Smooth muscle cell (in vitro differentiated cells): ENCODE data around the gene DDX28. TPM values are rescaled to one million over a fixed set of nuclear protein-coding genes. Genes with fewer than 3 reads are reported as not detected.
"Not testable (repeated sequence)": the region's sequence is repeated elsewhere in the genome, so short reads cannot be mapped to it uniquely, and the experiment has no call there.

Source experiments
- DNase-seq: peaks from one replicate; lab custom pipeline; 2025; ENCODE audit not compliant: unreplicated experiment; lab: John Stamatoyannopoulos, UW
- H2AFZ ChIP-seq: fragments of 200-600 bp; sonication (generic); 2 replicates; pipeline ENCODE4 v1.6.0; 2016; ENCODE audit warnings: antibody characterized with exemption, low read depth, mild to moderate bottlenecking
- H3F3A ChIP-seq: fragments of 200-600 bp; sonication (generic); 2 replicates; pipeline ENCODE4 v1.6.0; 2017; ENCODE audit warnings: antibody characterized with exemption, low read depth
- H3K27ac ChIP-seq: fragments of 200-600 bp; sonication (generic); 2 replicates; pipeline ENCODE4 v1.5.1; 2016; ENCODE audit warnings: low read depth, mild to moderate bottlenecking
- H3K27me3 ChIP-seq: fragments of 200-600 bp; sonication (generic); 2 replicates; pipeline ENCODE4 v1.6.1; 2016; ENCODE audit warnings: low read depth, mild to moderate bottlenecking
- H3K36me3 ChIP-seq: fragments of 200-600 bp; sonication (generic); 2 replicates; pipeline ENCODE4 v1.5.1; 2016; ENCODE audit warnings: low read depth
- H3K4me1 ChIP-seq: fragments of 200-600 bp; sonication (generic); 2 replicates; pipeline ENCODE4 v1.5.1; 2016; ENCODE audit warnings: low read depth
- H3K4me2 ChIP-seq: fragments of 200-600 bp; sonication (generic); 2 replicates; pipeline ENCODE4 v1.6.0; 2016; ENCODE audit warnings: mild to moderate bottlenecking
- H3K4me3 ChIP-seq: fragments of 200-600 bp; sonication (generic); 2 replicates; pipeline ENCODE4 v1.5.1; 2016; ENCODE audit warnings: mild to moderate bottlenecking
- H3K79me2 ChIP-seq: fragments of 200-600 bp; sonication (generic); 2 replicates; pipeline ENCODE4 v1.6.0; 2016; ENCODE audit warnings: low read depth, mild to moderate bottlenecking
- H3K9ac ChIP-seq: fragments of 200-600 bp; sonication (generic); 2 replicates; pipeline ENCODE4 v1.6.0; 2016; ENCODE audit warnings: low read depth
- H3K9me3 ChIP-seq: fragments of 200-600 bp; sonication (generic); replicated peaks from 2 replicates; pipeline ENCODE4 v1.5.1; 2016; ENCODE audit warnings: low read depth
- H4K20me1 ChIP-seq: fragments of 200-600 bp; sonication (generic); 2 replicates; pipeline ENCODE4 v1.6.0; 2016; ENCODE audit warnings: low read depth
- CTCF ChIP-seq: fragments of 200-600 bp; sonication (generic); IDR thresholded peaks from 2 replicates; pipeline ENCODE4 v1.5.1; 2017; ENCODE audit warnings: borderline replicate concordance, mild to moderate bottlenecking, antibody characterized with exemption; ENCODE audit not compliant: insufficient read depth, poor library complexity, severe bottlenecking
- WGBS: methylation state at CpG from one replicate; pipeline ENCODE4 v1.1.7; 2016; ENCODE audit warnings: low lambda C conversion rate; 5-methylcytosine and 5-hydroxymethylcytosine counted together
- polyA plus RNA-seq: library from polyadenylated mRNA; unstranded; fragments of >200 nt; fragmentation: Nextera tagmentation; extraction: Ambion mirVana; gene quantifications from 2 replicates; pipeline ENCODE4 v1.2.1, GENCODE V29; 2016
- total RNA-seq: library from RNA; depleted of rRNA; stranded (reverse); fragments of >200 nt; gene quantifications from 2 replicates; pipeline ENCODE4 v1.2.3, GENCODE V29; 2014

DDX28 gene
- total and polyA plus RNA-seq, 2 experiments from 2014 or later, result 6.7 to 9.0 TPM

GRCh38 chr16:68033101-68033500 lies 10.1 kb upstream of the DDX28 start:
- Histone ChIP-seq H3K4me2 (no peak overlapping the region), H3K79me2 (no peaks in the 10 kb centered on the region), H4K20me1 (peaks cover 9% of the 10 kb centered on the region), H3F3A (no peaks in the 10 kb centered on the region), H3K9me3 (no peaks in the 10 kb centered on the region), H3K27ac (no peak overlapping the region), H3K4me3 (no peak overlapping the region), H3K4me1 (no peaks in the 10 kb centered on the region), H3K9ac (no peak overlapping the region), H3K27me3 (no peaks in the 10 kb centered on the region), H3K36me3 (no peaks in the 10 kb centered on the region), H2AFZ (no peak overlapping the region)
- DNase-seq, result no peak
- no peak for TF ChIP-seq CTCF
- WGBS, result 100% methylated on average over 2 of the region's 2 CpGs

GRCh38 chr16:68031951-68032350 lies 8.9 kb upstream of the DDX28 start:
- no peak overlapping the region for H3K27ac ChIP-seq
- H3K9me3 ChIP-seq, result no peaks in the 10 kb centered on the region
- TF ChIP-seq CTCF, result no peak
- no peaks in the 10 kb centered on the region for H3K36me3 ChIP-seq
- no peaks in the 10 kb centered on the region for H3F3A ChIP-seq
- no peak for DNase-seq
- no peak overlapping the region for H3K9ac ChIP-seq
- H3K4me1 ChIP-seq, result no peaks in the 10 kb centered on the region
- no peak overlapping the region for H2AFZ ChIP-seq
- H3K4me3 ChIP-seq, result no peak overlapping the region
- peaks cover 9% of the 10 kb centered on the region for H4K20me1 ChIP-seq
- WGBS, result 94% methylated on average over 2 of the region's 2 CpGs
- no peaks in the 10 kb centered on the region for H3K27me3 ChIP-seq
- H3K79me2 ChIP-seq, result no peaks in the 10 kb centered on the region
- no peak overlapping the region for H3K4me2 ChIP-seq

GRCh38 chr16:68030108-68030507 lies 7.1 kb upstream of the DDX28 start:
- H3K27ac ChIP-seq, H3K4me2 ChIP-seq, H3K9me3 ChIP-seq, H3K36me3 ChIP-seq, DNase-seq, H3F3A ChIP-seq, H3K4me3 ChIP-seq, H3K27me3 ChIP-seq, H2AFZ ChIP-seq, H3K79me2 ChIP-seq, H3K4me1 ChIP-seq, H3K9ac ChIP-seq, H4K20me1 ChIP-seq: not testable (repeated sequence)
- 53% methylated on average over 6 of the region's 6 CpGs for WGBS

- Histone ChIP-seq H3K27me3 (no peaks in the 10 kb centered on the region), H3K4me1 (no peaks in the 10 kb centered on the region), H3K9ac (no peak overlapping the region), H3K36me3 (no peaks in the 10 kb centered on the region), H3F3A (no peaks in the 10 kb centered on the region), H4K20me1 (peaks cover 9% of the 10 kb centered on the region), H3K9me3 (no peaks in the 10 kb centered on the region), H3K4me3 (no peak overlapping the region), H3K79me2 (peaks cover 4% of the 10 kb centered on the region), H3K4me2 (no peak overlapping the region), H2AFZ (no peak overlapping the region), H3K27ac (no peak overlapping the region)
- 96% methylated on average over 3 of the region's 3 CpGs for WGBS
- no peak for TF ChIP-seq CTCF
- no peak for DNase-seq
Measured at GRCh38 chr16:68028996-68029395, 6.0 kb upstream of the DDX28 start.
